ENCODE data around the gene IFIT1. TPM values are rescaled to one million over a fixed set of nuclear protein-coding genes. Genes with fewer than 3 reads are reported as not detected.

IFIT1 gene
- 20.5 TPM for total RNA-seq (ENCODE audit: insufficient read depth, low replicate concordance)

- DNase-seq (ENCODE audit: low spot score), result peak; percentile 97
These were observed at the start of gene IFIT1 for GRCh38 chr10:89391907-89392756. Gene IFIT1, plus strand, starts transcription at chr10:89392623. Its CDS starts 90 bp downstream, at chr10:89392713.

GRCh38 chr10:89343089-89343767 is 49.2 kb upstream of the IFIT1 start:
- no peak for DNase-seq (ENCODE audit: low spot score)

DNA sequence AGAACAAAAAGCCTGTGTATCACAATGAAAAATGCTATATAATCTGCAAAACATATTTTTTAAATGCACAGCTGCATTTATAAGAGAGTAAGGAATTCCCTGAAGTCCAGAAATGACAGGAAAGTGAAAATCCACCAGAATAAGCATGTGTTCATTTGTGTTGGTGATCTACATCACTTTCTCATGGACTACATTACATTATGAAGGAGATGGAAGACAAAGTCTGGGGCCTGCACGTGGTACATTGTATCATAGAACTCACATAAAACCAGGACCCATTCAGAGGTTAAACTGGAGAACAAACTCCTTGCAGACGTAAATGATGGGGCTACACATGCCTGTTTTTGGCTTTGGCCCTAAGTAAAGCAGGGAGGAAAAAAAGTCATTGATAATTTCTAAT is 48.3 kb upstream of the IFIT1 start:
- no peak for DNase-seq (ENCODE audit: low spot score)

- no peak for DNase-seq (ENCODE audit: low spot score)
These were observed 46.9 kb upstream of the IFIT1 start for GRCh38 chr10:89345367-89346000.

DNA sequence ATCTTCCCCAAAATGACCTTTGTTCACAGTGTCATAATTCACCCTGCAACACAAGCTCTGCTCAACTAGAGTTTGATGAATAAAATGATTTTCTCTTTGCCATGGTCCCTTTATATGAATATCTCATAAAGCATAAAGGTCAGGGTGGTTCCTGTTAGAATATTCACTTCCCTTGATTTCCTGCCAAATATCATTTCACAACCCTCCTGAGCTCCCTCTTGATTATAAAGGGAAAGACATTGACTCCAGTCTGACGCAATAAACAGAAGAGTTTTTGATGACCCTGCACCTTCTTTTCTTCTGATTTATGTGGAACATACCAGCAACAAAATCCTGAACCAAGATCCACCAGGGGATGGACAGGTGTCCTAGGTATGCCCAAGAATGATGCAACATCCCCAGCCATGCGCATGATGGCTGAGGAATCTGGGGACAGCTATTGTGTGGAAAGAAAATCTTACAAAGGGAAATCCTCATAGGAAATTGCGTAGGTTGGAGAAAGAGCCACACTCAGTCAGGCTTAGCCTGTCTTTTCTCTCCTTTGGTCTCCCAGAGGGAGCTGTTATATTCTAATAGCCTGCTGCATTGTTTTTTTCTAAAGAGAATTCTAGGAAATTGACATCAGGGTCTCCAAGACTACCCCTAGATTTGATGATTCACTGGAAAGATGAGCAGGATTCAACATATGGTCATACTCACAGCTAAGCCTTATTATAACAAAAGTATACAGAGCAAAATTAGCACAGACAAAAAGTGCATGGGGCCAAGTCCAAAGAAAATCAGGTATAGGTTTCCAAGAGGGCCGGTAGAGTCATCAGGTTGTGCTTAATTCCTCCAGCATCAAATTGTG is 45.8 kb upstream of the IFIT1 start:
- DNase-seq (ENCODE audit: low spot score), result peak; percentile 47

GRCh38 chr10:89347701-89348457 is 44.5 kb upstream of the IFIT1 start:
- peak; percentile 35 for DNase-seq (ENCODE audit: low spot score)

- peak; percentile 13 for DNase-seq (ENCODE audit: low spot score)
These were observed 43.9 kb upstream of the IFIT1 start for GRCh38 chr10:89348481-89348880.

DNA sequence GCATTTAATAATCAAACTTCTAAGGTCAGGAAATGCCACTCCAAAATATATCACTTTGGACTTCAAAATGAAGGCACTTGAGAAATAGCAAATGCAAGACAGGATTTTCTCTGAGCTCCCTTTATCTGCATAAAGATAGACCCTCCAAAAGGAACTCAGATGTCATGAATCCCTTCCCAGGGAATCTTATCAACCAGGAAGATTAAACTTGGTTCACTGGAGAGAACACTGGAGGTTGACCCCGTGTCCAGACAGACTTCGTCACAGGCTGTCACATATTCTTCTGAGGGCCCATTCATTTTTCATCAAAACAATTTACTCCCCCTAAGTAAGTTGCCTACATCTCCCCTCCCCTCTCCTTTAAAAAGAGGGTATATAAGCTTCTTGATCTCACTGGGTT is 43.4 kb upstream of the IFIT1 start:
- DNase-seq (ENCODE audit: low spot score), result peak; percentile 81

DNA sequence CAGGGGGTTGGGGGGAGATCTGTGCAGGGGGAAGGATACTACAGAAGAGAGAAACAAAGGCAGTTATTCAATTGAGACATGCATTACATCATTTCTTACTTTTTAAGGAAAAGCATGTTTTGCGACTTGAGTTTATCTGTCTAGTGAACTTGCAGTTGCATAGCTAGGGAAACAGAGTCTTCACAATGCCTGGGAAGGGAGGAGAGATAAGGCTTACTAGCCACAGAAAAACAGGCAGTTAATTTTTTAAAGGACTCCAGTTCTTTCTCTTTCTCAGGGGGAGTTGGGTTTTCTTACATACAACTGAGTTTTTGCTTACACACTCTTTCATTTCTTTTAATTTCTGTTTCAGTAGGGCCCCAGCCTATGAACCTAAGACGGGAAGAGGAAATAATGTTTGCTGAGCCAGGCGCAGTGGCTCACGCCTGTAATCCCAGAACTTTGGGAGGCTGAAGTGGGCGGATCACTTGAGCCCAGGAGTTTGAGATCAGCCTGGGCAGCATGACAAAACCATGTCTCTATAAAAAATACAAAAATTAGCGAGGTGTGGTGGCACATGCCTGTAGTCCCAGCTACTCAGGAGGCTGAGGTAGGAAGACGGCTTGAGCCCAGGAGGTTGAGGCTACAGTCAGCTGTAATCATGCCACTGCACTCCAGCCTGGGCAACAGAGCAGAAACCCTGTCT is 41.6 kb upstream of the IFIT1 start:
- peak; percentile 82 for DNase-seq (ENCODE audit: low spot score)

DNA sequence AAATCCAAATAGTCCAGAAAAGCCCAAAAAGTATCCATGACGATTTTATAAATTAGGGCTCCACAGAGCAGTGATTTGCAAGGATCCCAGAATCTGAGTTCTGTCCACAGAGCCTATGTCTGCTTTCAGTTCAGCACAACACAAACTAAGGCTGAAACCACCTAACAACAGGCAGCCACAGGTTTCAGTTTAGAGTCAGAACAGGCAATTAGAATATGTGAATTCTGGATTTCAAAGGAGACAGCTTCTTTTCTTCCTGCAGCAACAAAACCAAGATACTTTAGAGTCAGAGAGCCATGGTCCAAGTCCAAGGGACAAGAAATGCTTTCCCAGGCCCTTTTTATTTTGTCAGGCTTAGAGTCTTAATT is 41.0 kb upstream of the IFIT1 start:
- peak; percentile 71 for DNase-seq (ENCODE audit: low spot score)

GRCh38 chr10:89351780-89352597 is 40.4 kb upstream of the IFIT1 start:
- peak; percentile 72 for DNase-seq (ENCODE audit: low spot score)

GRCh38 chr10:89352802-89353201 is 39.6 kb upstream of the IFIT1 start:
- no peak for DNase-seq (ENCODE audit: low spot score)

DNA sequence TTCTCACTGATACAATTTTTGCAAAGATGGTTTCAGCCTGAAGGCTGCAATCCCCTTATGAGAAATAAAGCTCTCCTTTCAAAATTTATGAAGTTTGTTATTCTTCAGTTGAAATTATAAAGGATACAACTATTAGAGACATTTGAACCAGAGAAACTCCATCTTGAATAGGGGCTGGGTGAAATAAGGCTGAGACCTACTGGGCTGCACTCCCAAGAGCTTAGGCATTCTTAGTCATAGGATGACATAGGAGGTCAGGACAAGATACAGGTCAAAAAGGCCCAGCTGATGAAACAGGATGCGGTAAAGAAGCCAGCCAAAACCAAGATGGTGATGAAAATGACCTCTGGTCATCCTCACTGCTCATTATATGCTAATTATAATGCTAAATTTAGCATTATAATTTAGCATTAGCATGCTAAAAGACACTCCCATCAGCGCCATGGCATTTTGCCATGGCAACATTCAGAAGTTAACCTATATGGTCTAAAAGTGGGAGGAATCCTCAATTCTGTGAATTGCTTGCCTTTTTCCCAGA is 37.0 kb upstream of the IFIT1 start:
- no peak for DNase-seq (ENCODE audit: low spot score)

DNA sequence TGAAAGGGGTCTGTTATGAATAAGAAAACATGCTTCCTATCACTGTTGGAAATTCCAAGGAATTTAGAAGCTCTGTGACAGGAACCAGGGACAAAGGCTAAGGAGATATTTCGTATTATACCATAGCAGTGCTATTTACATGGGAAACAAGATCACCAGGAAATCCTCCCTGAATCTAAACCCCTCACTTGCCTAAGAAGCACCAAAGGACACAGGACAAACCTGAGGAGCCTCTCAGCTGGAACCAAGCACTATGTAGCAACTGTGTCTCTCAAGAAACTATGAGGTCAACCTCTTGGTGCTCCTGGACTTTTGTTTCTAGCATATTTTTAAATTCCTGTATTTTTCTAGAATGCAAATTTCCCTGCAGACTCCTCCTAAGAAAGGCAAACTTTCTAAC is 35.3 kb upstream of the IFIT1 start:
- DNase-seq (ENCODE audit: low spot score), result no peak

GRCh38 chr10:89357975-89358374 is 34.4 kb upstream of the IFIT1 start:
- no peak for DNase-seq (ENCODE audit: low spot score)

- no peak for DNase-seq (ENCODE audit: low spot score)
These were observed 32.3 kb upstream of the IFIT1 start for GRCh38 chr10:89360157-89360556.

- DNase-seq (ENCODE audit: low spot score), result peak; percentile 52
These were observed 29.5 kb upstream of the IFIT1 start for GRCh38 chr10:89362929-89363328.

DNA sequence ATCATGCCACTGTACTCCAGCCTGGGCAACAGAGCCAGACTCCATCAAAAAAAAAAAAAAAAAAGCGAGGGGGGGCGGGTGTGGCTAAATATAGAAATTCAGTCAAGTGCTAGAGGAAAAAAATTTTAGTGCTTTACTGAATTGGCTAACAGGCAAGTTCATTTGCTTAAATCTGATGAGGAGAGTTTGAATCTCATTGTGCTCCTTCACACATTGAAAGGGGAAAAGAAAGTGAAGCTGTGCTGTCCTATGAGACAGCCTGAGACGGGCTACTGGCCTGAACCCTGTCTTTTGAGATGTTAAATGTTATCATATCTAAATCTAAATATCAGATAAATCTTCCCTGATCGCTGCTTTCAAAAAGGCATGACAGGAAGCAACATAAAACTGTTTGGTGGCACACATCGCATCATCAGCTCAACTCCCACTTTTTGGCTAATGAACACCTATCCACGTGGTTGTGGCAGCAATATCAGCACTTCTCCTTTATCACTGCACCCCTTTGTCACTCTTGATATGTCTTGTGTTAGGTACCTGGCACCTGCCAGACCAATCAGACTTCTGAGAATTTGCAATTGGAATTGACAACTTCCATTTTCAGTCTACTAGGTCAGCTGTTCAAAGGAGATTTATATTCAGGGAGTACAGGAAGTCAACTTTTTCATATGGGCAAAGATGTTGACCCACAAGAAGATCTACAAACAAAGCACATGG is 28.5 kb upstream of the IFIT1 start:
- no peak for DNase-seq (ENCODE audit: low spot score)
